CMK (cell line): ENCODE measurements around the gene APOC3.

Source experiments
- DNase-seq: peaks from one replicate; pipeline ENCODE4 v3.0.0-alpha.2; 2010; ENCODE audit warnings: low read depth

The APOC3 gene

GRCh38 chr11:116851626-116852025 lies 21.9 kb downstream of the APOC3 start:
- no peak for DNase-seq

GRCh38 chr11:116852261-116853031 lies 22.7 kb downstream of the APOC3 start:
- no peak for DNase-seq

GRCh38 chr11:116853461-116854073 lies 23.9 kb downstream of the APOC3 start:
- no peak for DNase-seq

DNA sequence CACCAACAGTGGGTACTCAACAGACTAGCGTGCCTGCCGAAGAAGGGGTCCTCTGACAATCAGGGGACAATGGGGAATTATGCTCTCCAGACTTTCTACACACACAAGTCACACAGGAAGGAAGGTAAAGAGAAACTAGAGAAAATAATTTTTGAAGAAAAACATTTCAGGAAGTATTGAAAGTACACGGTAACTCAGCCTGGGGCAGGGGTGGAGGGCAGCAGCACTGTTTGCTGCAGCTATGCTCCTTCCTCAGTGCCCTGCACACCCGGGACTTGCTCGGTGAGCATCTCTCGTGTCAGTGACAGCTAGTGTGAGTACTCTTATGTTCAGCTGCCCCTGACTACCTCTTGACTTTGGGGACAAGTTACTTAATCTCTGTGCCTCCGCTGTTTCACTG lies 25.7 kb downstream of the APOC3 start:
- DNase-seq: no peak

DNA sequence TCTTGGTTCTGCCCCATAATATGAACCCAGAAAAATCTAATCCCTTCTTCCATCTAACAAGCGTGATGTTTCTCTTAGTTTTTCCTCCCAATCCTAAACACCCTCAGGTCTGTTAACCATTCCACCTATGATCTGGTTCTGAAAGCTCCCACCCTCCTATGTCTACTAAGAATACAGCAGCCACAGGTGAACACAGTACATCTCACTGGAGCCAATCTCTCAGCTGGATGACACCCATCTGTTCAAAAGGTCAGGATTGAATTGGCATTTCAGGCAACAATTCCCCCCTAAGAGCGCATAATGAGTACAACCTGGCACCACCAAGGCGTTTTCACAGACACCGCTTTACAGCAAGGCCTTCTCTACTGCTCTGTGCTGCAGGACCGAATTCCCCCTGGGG lies 26.7 kb downstream of the APOC3 start:
- DNase-seq: no peak

DNA sequence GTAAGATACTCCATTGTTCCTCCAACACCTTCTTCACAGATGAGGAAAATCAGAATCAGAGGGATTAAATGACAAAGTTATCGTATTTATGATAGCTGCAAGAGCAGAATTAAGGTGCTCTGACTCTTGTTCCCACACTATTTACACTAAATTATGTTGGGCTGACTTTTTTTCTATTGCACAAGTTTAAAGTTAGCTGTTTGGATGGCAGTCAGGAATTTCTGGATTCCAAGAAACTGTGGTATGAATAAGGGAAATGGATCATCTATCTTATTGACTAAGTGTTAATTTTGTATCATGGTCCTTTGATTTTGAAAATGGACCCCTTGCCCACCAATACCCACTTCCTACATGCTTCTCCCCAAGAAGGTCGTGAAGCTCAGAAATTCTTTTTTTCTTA lies 27.6 kb downstream of the APOC3 start:
- DNase-seq: no peak

- DNase-seq: no peak
Observed at GRCh38 chr11:116857936-116858335, 28.2 kb downstream of the APOC3 start.

DNA sequence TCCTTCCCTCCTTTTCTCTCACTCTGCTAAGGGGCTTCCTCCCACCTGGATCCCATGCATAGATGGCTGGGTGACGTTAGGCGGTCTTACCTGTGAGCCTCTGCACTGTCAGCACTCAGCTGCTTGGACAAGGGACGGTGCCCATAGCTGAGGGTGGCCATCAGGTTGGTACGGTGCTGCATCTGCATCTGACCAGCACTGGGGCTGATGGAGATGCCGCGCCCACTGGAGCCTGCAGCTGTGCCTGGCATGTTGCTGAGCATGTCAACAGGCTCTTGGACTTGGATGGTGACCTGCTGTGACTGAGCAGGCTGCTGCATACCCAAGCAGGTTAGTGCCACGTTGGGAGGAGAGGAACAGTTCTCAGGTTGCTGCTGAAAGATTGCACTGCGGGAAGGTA lies 29.5 kb downstream of the APOC3 start:
- no peak for DNase-seq

DNA sequence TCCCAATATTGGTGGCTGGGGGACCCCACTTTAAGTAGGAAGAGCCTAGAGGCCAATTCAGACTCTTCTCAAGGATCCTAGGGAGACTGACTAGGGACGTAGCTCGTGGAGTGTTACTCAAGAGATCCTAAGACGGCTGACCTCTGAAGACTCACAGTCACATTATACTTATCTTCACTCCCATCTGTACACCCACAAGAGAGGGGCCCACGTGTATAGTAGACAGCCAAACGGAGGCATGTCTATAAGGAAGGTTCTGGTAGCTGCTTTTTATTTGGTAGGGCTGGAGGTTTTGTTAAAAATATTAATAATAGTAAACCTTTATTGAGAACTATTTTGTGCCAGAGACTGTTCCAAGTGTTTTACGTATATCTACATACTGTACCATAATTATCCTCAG lies 30.6 kb downstream of the APOC3 start:
- DNase-seq: no peak

- DNase-seq: no peak
Observed at GRCh38 chr11:116861539-116861938, 31.8 kb downstream of the APOC3 start.

DNA sequence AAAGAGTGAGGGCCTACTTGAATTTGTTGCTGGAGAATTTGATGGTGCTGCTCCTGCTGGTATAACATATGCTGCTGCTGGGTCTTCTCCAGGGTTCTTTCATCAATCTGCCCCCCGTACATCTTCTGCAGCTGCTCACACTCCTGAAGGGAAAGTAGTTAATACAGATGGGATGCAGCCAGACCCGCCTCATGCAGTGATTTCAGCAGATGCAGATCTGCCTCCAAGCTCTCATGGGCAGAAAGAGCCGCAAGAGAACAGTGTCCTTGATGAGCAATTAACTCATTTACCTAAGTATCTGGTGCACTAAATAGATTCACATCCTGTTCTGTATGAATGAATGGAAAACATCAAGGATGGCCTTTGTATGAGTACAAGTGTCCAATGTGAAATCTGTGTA lies 32.5 kb downstream of the APOC3 start:
- no peak for DNase-seq

GRCh38 chr11:116862951-116863350 lies 33.2 kb downstream of the APOC3 start:
- DNase-seq: no peak

- DNase-seq: no peak
Observed at GRCh38 chr11:116864531-116864930, 34.8 kb downstream of the APOC3 start.

DNA sequence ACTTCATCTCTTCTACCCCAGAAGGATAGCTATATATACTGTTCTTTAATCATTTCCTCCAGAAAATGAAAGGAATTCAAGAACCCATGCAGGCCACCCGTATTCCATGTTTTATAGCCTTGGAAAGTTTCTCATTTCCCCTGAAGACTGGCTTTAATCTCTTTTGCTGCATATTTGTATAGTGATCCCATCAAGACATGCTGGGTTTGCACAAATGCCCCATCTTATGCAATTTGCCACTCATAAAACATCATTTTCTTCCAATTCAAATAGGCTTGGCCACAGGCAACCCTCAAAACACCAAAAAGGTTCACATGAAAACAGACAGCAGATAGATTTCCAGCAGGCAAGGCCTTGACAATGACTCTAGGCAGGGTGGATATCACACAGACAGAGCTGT lies 36.0 kb downstream of the APOC3 start:
- DNase-seq: no peak

GRCh38 chr11:116866804-116867455 lies 37.2 kb downstream of the APOC3 start:
- no peak for DNase-seq

DNA sequence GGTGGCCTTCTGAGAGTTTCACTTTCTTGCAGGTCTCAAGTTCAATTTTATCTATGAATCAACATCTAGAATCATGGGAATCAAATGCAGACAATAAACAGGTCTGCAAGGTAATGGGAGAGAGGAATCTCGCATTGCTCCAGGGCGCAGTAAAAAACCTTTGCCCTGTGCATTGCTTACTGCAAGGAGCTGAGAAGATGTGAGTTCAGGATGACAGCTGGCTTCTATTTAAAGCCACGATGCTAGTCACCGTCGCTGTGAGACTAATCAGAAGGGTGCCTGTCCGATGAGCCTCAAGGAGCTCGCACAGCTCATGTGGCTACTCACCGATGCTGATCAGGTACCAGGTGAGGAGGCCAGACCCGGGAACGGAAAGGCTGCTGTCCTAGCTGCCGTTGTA lies 37.9 kb downstream of the APOC3 start:
- DNase-seq: no peak

DNA sequence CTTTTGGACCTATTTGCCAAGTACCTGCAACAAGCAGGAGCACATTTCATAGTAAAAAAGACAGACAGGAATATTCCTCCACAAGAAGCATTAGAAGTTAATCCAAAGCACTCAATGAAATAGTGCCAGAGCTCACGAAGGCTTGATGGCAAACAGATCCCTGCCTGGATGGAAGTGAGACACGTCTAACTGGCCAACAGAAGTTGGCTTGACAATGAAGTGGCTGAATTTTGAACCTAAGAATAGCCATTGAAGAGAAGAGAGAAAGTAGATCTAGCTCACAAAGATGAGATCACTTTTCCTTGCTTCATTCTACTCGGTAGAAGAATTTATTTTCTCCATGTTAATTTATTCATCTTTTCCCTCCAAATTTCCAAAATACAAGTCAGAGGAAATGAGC lies 38.4 kb downstream of the APOC3 start:
- DNase-seq: no peak

DNA sequence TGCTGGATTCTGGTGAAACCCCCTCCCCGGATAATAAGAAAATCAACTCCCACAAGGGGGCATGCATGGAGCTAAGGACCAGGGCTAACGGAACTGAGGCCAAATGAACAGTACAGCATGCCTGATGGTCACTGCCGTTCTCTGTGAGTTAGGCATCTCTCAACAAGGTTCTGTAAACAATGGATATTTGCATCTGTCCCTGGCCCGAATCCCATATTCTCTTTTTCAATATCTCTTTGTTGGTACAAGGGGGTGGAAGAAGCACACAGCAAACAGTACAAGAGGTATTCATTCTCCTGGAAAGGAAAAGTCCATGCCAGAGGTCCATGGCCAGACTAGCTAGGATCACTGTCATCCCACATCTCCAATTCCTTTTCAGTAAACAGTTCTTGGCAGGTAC lies 39.9 kb downstream of the APOC3 start:
- DNase-seq: no peak

- no peak for DNase-seq
Observed at GRCh38 chr11:116870054-116870453, 40.3 kb downstream of the APOC3 start.

GRCh38 chr11:116871248-116871647 lies 41.5 kb downstream of the APOC3 start:
- no peak for DNase-seq

GRCh38 chr11:116873381-116873780 lies 43.7 kb downstream of the APOC3 start:
- DNase-seq: no peak

DNA sequence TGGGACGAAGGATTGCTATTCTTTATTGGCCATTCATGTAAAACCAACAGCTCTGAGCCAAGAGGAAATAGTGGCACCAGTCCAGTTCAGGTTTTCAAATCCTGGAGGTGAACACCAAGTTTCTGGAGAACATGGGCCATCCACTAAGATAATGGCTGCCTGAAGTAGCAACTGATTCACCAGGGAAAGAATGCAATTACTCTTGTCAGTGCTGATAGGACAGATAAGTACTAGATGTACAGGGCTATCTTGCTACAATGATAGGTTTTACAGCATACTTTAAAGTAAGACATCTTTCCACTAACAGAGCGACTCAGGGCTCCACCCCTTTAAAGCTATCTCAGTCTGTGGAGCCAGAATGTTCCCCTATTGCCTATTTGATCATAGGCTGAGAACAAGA lies 44.5 kb downstream of the APOC3 start:
- no peak for DNase-seq

DNA sequence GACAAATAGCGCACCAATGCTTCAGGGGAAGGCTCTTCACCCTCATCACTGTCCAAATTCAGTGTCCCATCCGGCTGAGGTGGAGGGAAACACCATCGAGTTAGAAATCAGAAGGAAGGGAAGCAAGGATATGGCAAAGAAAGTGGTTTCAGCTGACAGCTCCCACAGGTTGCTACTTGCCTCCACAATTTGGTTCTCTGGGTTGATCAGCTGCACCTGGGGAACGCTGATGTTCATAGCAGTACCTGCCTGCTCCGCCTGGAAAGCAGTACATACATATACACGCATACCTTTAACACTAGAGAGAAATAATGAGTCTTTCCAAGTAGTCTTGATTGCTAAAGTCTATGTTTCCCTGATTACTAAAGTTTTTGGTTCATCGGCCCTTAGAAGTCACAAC lies 45.5 kb downstream of the APOC3 start:
- DNase-seq: no peak

GRCh38 chr11:116876656-116877055 lies 46.9 kb downstream of the APOC3 start:
- DNase-seq: no peak
